Mesendoderm (in vitro differentiated cells): Measurements from ENCODE around the gene ALDH3A1.
"Not testable (repeated sequence)": the region's sequence is repeated elsewhere in the genome, so short reads cannot be mapped to it uniquely, and the experiment has no call there.

Source experiments
- DNase-seq: peaks from one replicate; pipeline ENCODE4 v3.0.0; 2013
- H2AK5ac ChIP-seq: 2 replicates; pipeline ENCODE4 v1.6.1; 2013; ENCODE audit warnings: low read length, inconsistent platforms
- H2BK120ac ChIP-seq: 2 replicates; pipeline ENCODE4 v1.6.1; 2013; ENCODE audit warnings: low read depth, mild to moderate bottlenecking, low read length, moderate library complexity, mixed read lengths
- H2BK15ac ChIP-seq: replicated peaks from 2 replicates; pipeline ENCODE4 v1.6.1; 2013; ENCODE audit warnings: low read depth, mild to moderate bottlenecking, moderate library complexity
- H2BK5ac ChIP-seq: 2 replicates; pipeline ENCODE4 v1.6.1; 2013; ENCODE audit warnings: low read length, inconsistent platforms
- H3K18ac ChIP-seq: 2 replicates; pipeline ENCODE4 v1.6.1; 2013; ENCODE audit warnings: mild to moderate bottlenecking, low read length, mixed read lengths
- H3K23ac ChIP-seq: one replicate; pipeline ENCODE4 v1.6.1; 2013; ENCODE audit warnings: low read length
- H3K27ac ChIP-seq: 2 replicates; pipeline ENCODE4 v1.5.1; 2013; ENCODE audit warnings: low read depth, mild to moderate bottlenecking, inconsistent platforms, low read length, moderate library complexity
- H3K27me3 ChIP-seq: 2 replicates; pipeline ENCODE4 v1.6.1; 2013; ENCODE audit warnings: low read length, control low read depth, mild to moderate bottlenecking, inconsistent platforms; ENCODE audit not compliant: insufficient read depth, poor library complexity
- H3K36me3 ChIP-seq: 2 replicates; pipeline ENCODE4 v1.6.1; 2013; ENCODE audit warnings: low read length, inconsistent platforms; ENCODE audit not compliant: control insufficient read depth, insufficient read depth
- H3K4ac ChIP-seq: one replicate; pipeline ENCODE4 v1.6.1; 2013; ENCODE audit warnings: low read depth, mild to moderate bottlenecking, low read length, moderate library complexity
- H3K4me1 ChIP-seq: 2 replicates; pipeline ENCODE4 v1.6.1; 2013; ENCODE audit warnings: low read depth, low read length, inconsistent platforms; ENCODE audit not compliant: control insufficient read depth
- H3K4me2 ChIP-seq: 2 replicates; pipeline ENCODE4 v1.6.1; 2013; ENCODE audit warnings: low read length
- H3K4me3 ChIP-seq: 2 replicates; pipeline ENCODE4 v1.5.1; 2013; ENCODE audit warnings: mild to moderate bottlenecking, low read length
- H3K56ac ChIP-seq: one replicate; pipeline ENCODE4 v1.6.1; 2013; ENCODE audit warnings: low read length
- H3K79me1 ChIP-seq: 2 replicates; pipeline ENCODE4 v1.6.1; 2013; ENCODE audit warnings: low read length, inconsistent platforms
- H3K79me2 ChIP-seq: 2 replicates; pipeline ENCODE4 v1.6.1; 2013; ENCODE audit warnings: mild to moderate bottlenecking, low read length; ENCODE audit not compliant: control insufficient read depth, insufficient read depth
- H3K9ac ChIP-seq: 2 replicates; pipeline ENCODE4 v1.6.1; 2013; ENCODE audit warnings: low read length, inconsistent platforms
- H4K5ac ChIP-seq: one replicate; pipeline ENCODE4 v1.6.1; 2013; ENCODE audit warnings: low read length
- H4K8ac ChIP-seq: one replicate; pipeline ENCODE4 v1.6.1; 2013; ENCODE audit warnings: low read depth, mild to moderate bottlenecking, control low read depth, low read length, moderate library complexity
- WGBS: extraction: QIAGEN DNeasy Blood & Tissue Kit; methylation state at CpG from one replicate; pipeline ENCODE4 v1.1.7; 2013; ENCODE audit warnings: low lambda C conversion rate, missing lambda C conversion rate; ENCODE audit not compliant: insufficient coverage; ENCODE audit errors: extremely low coverage; 5-methylcytosine and 5-hydroxymethylcytosine counted together

The ALDH3A1 gene

GRCh38 chr17:19769946-19770652, 22.0 kb upstream of the ALDH3A1 start:
- no CpG with 5 or more reads among the region's 7 CpGs for WGBS
- Histone ChIP-seq H2AK5ac (no peak overlapping the region), H3K18ac (no peak overlapping the region), H3K56ac (no peak overlapping the region), H3K27me3 (no peaks in the 10 kb centered on the region), H3K4me1 (no peaks in the 10 kb centered on the region), H3K4me2 (no peak overlapping the region), H2BK15ac (no peak overlapping the region), H3K36me3 (no peaks in the 10 kb centered on the region), H3K23ac (no peak overlapping the region), H3K27ac (no peak overlapping the region), H3K79me2 (no peaks in the 10 kb centered on the region), H3K4ac (no peak overlapping the region), H3K4me3 (no peak overlapping the region), H3K79me1 (no peaks in the 10 kb centered on the region), H2BK5ac (no peak overlapping the region), H2BK120ac (no peak overlapping the region), H4K5ac (no peak overlapping the region), H3K9ac (no peak overlapping the region), H4K8ac (no peak overlapping the region)
- no peak for DNase-seq

GRCh38 chr17:19768046-19768782, 20.1 kb upstream of the ALDH3A1 start:
- no peak overlapping the region for H2BK120ac ChIP-seq
- no peaks in the 10 kb centered on the region for H3K4me1 ChIP-seq
- no peak overlapping the region for H3K23ac ChIP-seq
- H4K8ac ChIP-seq = no peak overlapping the region
- WGBS = no CpG with 5 or more reads among the region's 10 CpGs
- no peak overlapping the region for H2AK5ac ChIP-seq
- no peak overlapping the region for H3K18ac ChIP-seq
- no peaks in the 10 kb centered on the region for H3K27me3 ChIP-seq
- no peaks in the 10 kb centered on the region for H3K79me1 ChIP-seq
- H4K5ac ChIP-seq = no peak overlapping the region
- no peak overlapping the region for H2BK5ac ChIP-seq
- no peak overlapping the region for H3K4me3 ChIP-seq
- H3K56ac ChIP-seq = no peak overlapping the region
- no peak overlapping the region for H2BK15ac ChIP-seq
- DNase-seq = no peak
- H3K4me2 ChIP-seq = no peak overlapping the region
- H3K9ac ChIP-seq = no peak overlapping the region
- no peak overlapping the region for H3K27ac ChIP-seq
- no peaks in the 10 kb centered on the region for H3K79me2 ChIP-seq
- H3K4ac ChIP-seq = no peak overlapping the region
- no peaks in the 10 kb centered on the region for H3K36me3 ChIP-seq

GRCh38 chr17:19766421-19767270, 18.5 kb upstream of the ALDH3A1 start:
- H3K4me1 ChIP-seq = no peaks in the 10 kb centered on the region
- no peak overlapping the region for H3K4ac ChIP-seq
- no peak overlapping the region for H2BK120ac ChIP-seq
- H3K4me3 ChIP-seq = no peak overlapping the region
- H2AK5ac ChIP-seq = no peak overlapping the region
- DNase-seq = peak; percentile 71
- no peak overlapping the region for H2BK5ac ChIP-seq
- WGBS = no CpG with 5 or more reads among the region's 12 CpGs
- no peaks in the 10 kb centered on the region for H3K79me2 ChIP-seq
- no peaks in the 10 kb centered on the region for H3K36me3 ChIP-seq
- no peak overlapping the region for H3K56ac ChIP-seq
- no peak overlapping the region for H3K9ac ChIP-seq
- no peak overlapping the region for H3K27ac ChIP-seq
- H4K5ac ChIP-seq = no peak overlapping the region
- no peak overlapping the region for H3K4me2 ChIP-seq
- no peak overlapping the region for H3K23ac ChIP-seq
- no peaks in the 10 kb centered on the region for H3K79me1 ChIP-seq
- no peaks in the 10 kb centered on the region for H3K27me3 ChIP-seq
- H4K8ac ChIP-seq = no peak overlapping the region
- no peak overlapping the region for H3K18ac ChIP-seq
- H2BK15ac ChIP-seq = no peak overlapping the region

GRCh38 chr17:19766016-19766415, 17.9 kb upstream of the ALDH3A1 start:
- H4K8ac ChIP-seq = no peak overlapping the region
- H2BK15ac ChIP-seq = no peak overlapping the region
- H3K23ac ChIP-seq = no peak overlapping the region
- H3K79me2 ChIP-seq = no peaks in the 10 kb centered on the region
- H3K56ac ChIP-seq = peak overlapping the region; percentile 40
- H2AK5ac ChIP-seq = no peak overlapping the region
- no peak overlapping the region for H3K4me3 ChIP-seq
- H3K4ac ChIP-seq = no peak overlapping the region
- DNase-seq = no peak
- no peak overlapping the region for H4K5ac ChIP-seq
- no CpG with 5 or more reads among the region's 7 CpGs for WGBS
- no peak overlapping the region for H3K9ac ChIP-seq
- no peaks in the 10 kb centered on the region for H3K27me3 ChIP-seq
- H2BK5ac ChIP-seq = no peak overlapping the region
- no peaks in the 10 kb centered on the region for H3K36me3 ChIP-seq
- H3K79me1 ChIP-seq = no peaks in the 10 kb centered on the region
- H3K27ac ChIP-seq = no peak overlapping the region
- H3K18ac ChIP-seq = no peak overlapping the region
- H2BK120ac ChIP-seq = no peak overlapping the region
- no peaks in the 10 kb centered on the region for H3K4me1 ChIP-seq
- H3K4me2 ChIP-seq = no peak overlapping the region

DNA sequence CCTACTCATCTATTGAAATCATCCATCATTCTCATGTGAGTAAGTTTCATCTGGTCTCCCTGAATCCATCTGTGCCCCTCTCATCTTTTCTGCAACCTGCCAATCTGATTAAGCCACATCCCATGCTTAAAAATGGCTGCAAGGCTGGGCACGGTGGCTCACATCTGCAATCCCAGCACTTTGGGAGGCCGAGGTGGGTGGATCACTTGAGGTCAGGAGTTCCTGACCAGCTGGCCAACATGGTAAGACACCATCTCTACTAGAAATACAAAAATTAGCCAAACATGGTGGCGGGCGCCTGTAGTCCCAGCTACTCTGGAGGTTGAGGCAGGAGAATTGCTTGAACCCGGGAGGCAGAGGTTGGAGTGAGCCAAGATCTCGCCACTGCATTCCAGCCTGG, 15.9 kb upstream of the ALDH3A1 start:
- not testable (repeated sequence) for H3K18ac ChIP-seq
- no CpG with 5 or more reads among the region's 6 CpGs for WGBS

More for the DNA sequence above, 15.9 kb upstream of the ALDH3A1 start:
- H4K8ac ChIP-seq, H3K27ac ChIP-seq, DNase-seq, H3K23ac ChIP-seq, H3K4me1 ChIP-seq, H3K4ac ChIP-seq, H2BK120ac ChIP-seq, H2BK5ac ChIP-seq, H3K27me3 ChIP-seq, H3K56ac ChIP-seq, H3K4me3 ChIP-seq, H4K5ac ChIP-seq, H3K79me1 ChIP-seq, H3K36me3 ChIP-seq, H2BK15ac ChIP-seq, H3K4me2 ChIP-seq, H3K9ac ChIP-seq, H2AK5ac ChIP-seq, H3K79me2 ChIP-seq: not testable (repeated sequence)
